H9 (cell line): Measurements from ENCODE around the gene TMEM131. TPM values are rescaled to one million over a fixed set of nuclear protein-coding genes. Genes with fewer than 3 reads are reported as not detected.

Source experiments
- DNase-seq: peaks from one replicate; pipeline ENCODE4 v3.0.0-alpha.2; 2017
- H2AFZ ChIP-seq: one replicate; pipeline ENCODE4 v1.6.1; 2013; ENCODE audit warnings: mild to moderate bottlenecking, low read length, control low read depth, moderate library complexity
- H2AK5ac ChIP-seq: 2 replicates; pipeline ENCODE4 v1.6.1; 2013; ENCODE audit warnings: low read length, control low read depth, mixed read lengths; ENCODE audit not compliant: insufficient read length
- H2BK120ac ChIP-seq: one replicate; pipeline ENCODE4 v1.6.1; 2013; ENCODE audit warnings: low read depth, mild to moderate bottlenecking, low read length, control low read depth, inconsistent platforms; ENCODE audit not compliant: poor library complexity, severe bottlenecking
- H2BK12ac ChIP-seq: 2 replicates; pipeline ENCODE4 v1.6.1; 2013; ENCODE audit warnings: low read length, control low read depth, mixed read lengths, low read depth; ENCODE audit not compliant: insufficient read length
- H2BK15ac ChIP-seq: 2 replicates; pipeline ENCODE4 v1.6.1; 2013; ENCODE audit warnings: low read depth, low read length, control low read depth
- H2BK20ac ChIP-seq: one replicate; pipeline ENCODE4 v1.6.1; 2013; ENCODE audit warnings: low read depth, mild to moderate bottlenecking, low read length, control low read depth, inconsistent platforms; ENCODE audit not compliant: poor library complexity, severe bottlenecking
- H2BK5ac ChIP-seq: 2 replicates; pipeline ENCODE4 v1.6.1; 2013; ENCODE audit warnings: low read length, control low read depth, mixed read lengths; ENCODE audit not compliant: insufficient read length
- H3K14ac ChIP-seq: 2 replicates; pipeline ENCODE4 v1.6.1; 2013; ENCODE audit warnings: low read length, control low read depth; ENCODE audit not compliant: insufficient read depth
- H3K18ac ChIP-seq: 2 replicates; pipeline ENCODE4 v1.6.1; 2013; ENCODE audit warnings: low read depth, mild to moderate bottlenecking, mixed read lengths, low read length, control low read depth; ENCODE audit not compliant: insufficient read length
- H3K23ac ChIP-seq: 2 replicates; pipeline ENCODE4 v1.6.1; 2013; ENCODE audit warnings: low read length, control low read depth, mixed read lengths, low read depth; ENCODE audit not compliant: insufficient read length
- H3K23me2 ChIP-seq: 2 replicates; pipeline ENCODE4 v1.6.1; 2013; ENCODE audit warnings: low read depth, mild to moderate bottlenecking, mixed read lengths, low read length, control low read depth; ENCODE audit not compliant: insufficient read length, poor library complexity, severe bottlenecking
- H3K27ac ChIP-seq: 2 replicates; pipeline ENCODE4 v1.5.1; 2013; ENCODE audit warnings: low read length, control low read depth, mixed read lengths, low read depth; ENCODE audit not compliant: insufficient read length
- H3K27me3 ChIP-seq: 2 replicates; pipeline ENCODE4 v1.6.1; 2013; ENCODE audit warnings: low read length, control low read depth, inconsistent platforms; ENCODE audit not compliant: insufficient read depth
- H3K4ac ChIP-seq: 2 replicates; pipeline ENCODE4 v1.6.1; 2013; ENCODE audit warnings: low read depth, mild to moderate bottlenecking, control low read depth, inconsistent platforms, low read length, moderate library complexity
- H3K4me1 ChIP-seq: 2 replicates; pipeline ENCODE4 v1.6.1; 2013; ENCODE audit warnings: low read length, control low read depth, inconsistent platforms; ENCODE audit not compliant: insufficient read depth
- H3K4me2 ChIP-seq: 2 replicates; pipeline ENCODE4 v1.6.1; 2013; ENCODE audit warnings: low read length, control low read depth, mixed read lengths; ENCODE audit not compliant: insufficient read length, insufficient read depth
- H3K56ac ChIP-seq: 2 replicates; pipeline ENCODE4 v1.6.1; 2013; ENCODE audit warnings: low read depth, mild to moderate bottlenecking, mixed read lengths, low read length, control low read depth; ENCODE audit not compliant: insufficient read length
- H3K79me1 ChIP-seq: 2 replicates; pipeline ENCODE4 v1.6.1; 2013; ENCODE audit warnings: low read depth, mild to moderate bottlenecking, moderate library complexity, low read length, control low read depth, inconsistent platforms; ENCODE audit not compliant: insufficient read depth, poor library complexity, severe bottlenecking
- H3K79me2 ChIP-seq: 2 replicates; pipeline ENCODE4 v1.6.1; 2013; ENCODE audit warnings: low read length, control low read depth, inconsistent platforms; ENCODE audit not compliant: insufficient read depth
- H3K9ac ChIP-seq: 2 replicates; pipeline ENCODE4 v1.6.1; 2013; ENCODE audit warnings: low read length, control low read depth, mixed read lengths; ENCODE audit not compliant: insufficient read length; ENCODE audit errors: extremely low read depth
- H3K9me3 ChIP-seq: one replicate; pipeline ENCODE4 v1.6.1; 2013; ENCODE audit warnings: low read depth, low read length, inconsistent platforms; ENCODE audit not compliant: control insufficient read depth
- H3T11ph ChIP-seq: one replicate; pipeline ENCODE4 v1.6.1; 2013; ENCODE audit warnings: mild to moderate bottlenecking, low read length, control low read depth, inconsistent platforms
- H4K20me1 ChIP-seq: one replicate; pipeline ENCODE4 v1.6.1; 2013; ENCODE audit not compliant: control insufficient read depth, insufficient read length, insufficient read depth
- H4K5ac ChIP-seq: 2 replicates; pipeline ENCODE4 v1.6.1; 2013; ENCODE audit warnings: low read depth, mild to moderate bottlenecking, mixed read lengths, low read length, control low read depth; ENCODE audit not compliant: insufficient read length
- H4K8ac ChIP-seq: replicated peaks from 2 replicates; pipeline ENCODE4 v1.6.1; 2013; ENCODE audit warnings: low read length, control low read depth, mixed read lengths, low read depth; ENCODE audit not compliant: insufficient read length
- H4K91ac ChIP-seq: 2 replicates; pipeline ENCODE4 v1.6.1; 2013; ENCODE audit warnings: low read depth, mild to moderate bottlenecking, moderate library complexity, mixed read lengths, low read length, control low read depth; ENCODE audit not compliant: insufficient read length
- H3K27ac Mint-ChIP-seq, 3 experiments: 2 replicates in 2 of 3; 3 replicates in 1 of 3; pipeline ENCODE4 v1.8.0; 2020 to 2021; ENCODE audit warnings: mixed read lengths in 3 of 3, mild to moderate bottlenecking in 1 of 3, moderate library complexity in 1 of 3
- H3K27me3 Mint-ChIP-seq: 2 replicates; pipeline ENCODE4 v1.8.0; 2021; ENCODE audit warnings: low read depth, mild to moderate bottlenecking, moderate library complexity, mixed read lengths
- H3K36me3 Mint-ChIP-seq, 3 experiments: 2 replicates in 2 of 3; 3 replicates in 1 of 3; pipeline ENCODE4 v1.8.0; 2020 to 2021; ENCODE audit warnings: low read depth in 3 of 3, mixed read lengths in 3 of 3; ENCODE audit not compliant: insufficient read depth in 1 of 3
- H3K4me1 Mint-ChIP-seq, 2 experiments: 2 replicates each; pipeline ENCODE4 v1.8.0; 2020; ENCODE audit warnings: mixed read lengths in 2 of 2
- H3K4me3 Mint-ChIP-seq, 2 experiments: 2 replicates in 1 of 2; 3 replicates in 1 of 2; pipeline ENCODE4 v1.8.0; 2020 to 2021; ENCODE audit warnings: mild to moderate bottlenecking in 2 of 2, mixed read lengths in 2 of 2, moderate library complexity in 1 of 2
- H3K9me3 Mint-ChIP-seq, 2 experiments: 2 replicates in 1 of 2; 3 replicates in 1 of 2; pipeline ENCODE4 v1.8.0; 2020; ENCODE audit warnings: mild to moderate bottlenecking in 2 of 2, mixed read lengths in 2 of 2, moderate library complexity in 1 of 2
- CTCF ChIP-seq: fragments of 200-600 bp; sonication (generic); conservative IDR thresholded peaks from 3 replicates; pipeline ENCODE4 v1.8.0; 2021; ENCODE audit warnings: antibody characterized with exemption, mild to moderate bottlenecking
- WGBS: extraction: QIAGEN DNeasy Blood & Tissue Kit; methylation state at CpG from one replicate; pipeline ENCODE4 v1.1.7; 2013; ENCODE audit warnings: missing lambda C conversion rate, low lambda C conversion rate, mixed read lengths; ENCODE audit not compliant: insufficient read length; ENCODE audit errors: extremely low coverage; 5-methylcytosine and 5-hydroxymethylcytosine counted together
- total RNA-seq: library from RNA; stranded (reverse); gene quantifications from 2 replicates; pipeline ENCODE4 v1.2.1, GENCODE V29; 2021

The TMEM131 gene
- total RNA-seq, 1 experiment from 2014 or later = 20.9 TPM

GRCh38 chr2:97724501-97724900 is 271.2 kb downstream of the TMEM131 start:
- no peak overlapping the region for H3K27ac ChIP-seq
- no peaks in the 10 kb centered on the region for H3K9me3 ChIP-seq
- no peak overlapping the region for H4K5ac ChIP-seq
- H2BK120ac ChIP-seq = no peak overlapping the region
- H3K14ac ChIP-seq = no peak overlapping the region
- no peak overlapping the region for H3K4me2 ChIP-seq
- no peak overlapping the region for H3K56ac ChIP-seq
- H3K4me3 Mint-ChIP-seq = no peak overlapping the region
- no peak overlapping the region for H4K8ac ChIP-seq
- no peak overlapping the region for H2BK20ac ChIP-seq
- H3K36me3 Mint-ChIP-seq = no peaks in the 10 kb centered on the region; a peak in 2 of 7 replicates
- no peak overlapping the region for H3K18ac ChIP-seq
- no peak overlapping the region for H3K27ac Mint-ChIP-seq
- peaks cover 16% of the 10 kb centered on the region in 2 experiments for H3K4me1 Mint-ChIP-seq
- no peaks in the 10 kb centered on the region for H3K79me2 ChIP-seq
- H3K4me1 ChIP-seq = peaks cover 6% of the 10 kb centered on the region
- no peak overlapping the region for H3K4ac ChIP-seq
- no peak overlapping the region for H2BK15ac ChIP-seq
- no peak overlapping the region for H3K23ac ChIP-seq
- H3K9me3 Mint-ChIP-seq = no peaks in the 10 kb centered on the region; a peak in 2 of 5 replicates
- H3K23me2 ChIP-seq = no peaks in the 10 kb centered on the region
- no peaks in the 10 kb centered on the region for H3K79me1 ChIP-seq
- no peak for DNase-seq
- no peak for TF ChIP-seq CTCF
- no peak overlapping the region for H3K9ac ChIP-seq
- H3K27me3 Mint-ChIP-seq = no peaks in the 10 kb centered on the region; the same call in none of the 2 replicates
- H3T11ph ChIP-seq = no peak overlapping the region
- H4K20me1 ChIP-seq = no peaks in the 10 kb centered on the region
- H2AK5ac ChIP-seq = no peak overlapping the region
- no peaks in the 10 kb centered on the region for H3K27me3 ChIP-seq
- WGBS = no CpG with 5 or more reads among the region's 17 CpGs
- H4K91ac ChIP-seq = no peak overlapping the region
- no peak overlapping the region for H2BK12ac ChIP-seq
- H2AFZ ChIP-seq = no peak overlapping the region
- no peak overlapping the region for H2BK5ac ChIP-seq
